ENCODE data around the gene DUSP23. TPM values are rescaled to one million over a fixed set of nuclear protein-coding genes. Genes with fewer than 3 reads are reported as not detected.

Gene DUSP23
- total RNA-seq, 4 donors from 2014 or later: 66.8 to 103 (median 74.2) TPM

GRCh38 chr1:159749630-159750029, 31.1 kb upstream of the DUSP23 start:
- Histone ChIP-seq H3K36me3 (no peaks in the 10 kb centered on the region), H3K4me3 (no peak overlapping the region), H3K27ac (no peak overlapping the region), H3K27me3 (no peaks in the 10 kb centered on the region), H3K4me1 (peaks cover 0 to 3% (median 0%) of the 10 kb centered on the region in 4 donors), H3K9me3 (no peaks in the 10 kb centered on the region)
- TF ChIP-seq, protein P1, sequence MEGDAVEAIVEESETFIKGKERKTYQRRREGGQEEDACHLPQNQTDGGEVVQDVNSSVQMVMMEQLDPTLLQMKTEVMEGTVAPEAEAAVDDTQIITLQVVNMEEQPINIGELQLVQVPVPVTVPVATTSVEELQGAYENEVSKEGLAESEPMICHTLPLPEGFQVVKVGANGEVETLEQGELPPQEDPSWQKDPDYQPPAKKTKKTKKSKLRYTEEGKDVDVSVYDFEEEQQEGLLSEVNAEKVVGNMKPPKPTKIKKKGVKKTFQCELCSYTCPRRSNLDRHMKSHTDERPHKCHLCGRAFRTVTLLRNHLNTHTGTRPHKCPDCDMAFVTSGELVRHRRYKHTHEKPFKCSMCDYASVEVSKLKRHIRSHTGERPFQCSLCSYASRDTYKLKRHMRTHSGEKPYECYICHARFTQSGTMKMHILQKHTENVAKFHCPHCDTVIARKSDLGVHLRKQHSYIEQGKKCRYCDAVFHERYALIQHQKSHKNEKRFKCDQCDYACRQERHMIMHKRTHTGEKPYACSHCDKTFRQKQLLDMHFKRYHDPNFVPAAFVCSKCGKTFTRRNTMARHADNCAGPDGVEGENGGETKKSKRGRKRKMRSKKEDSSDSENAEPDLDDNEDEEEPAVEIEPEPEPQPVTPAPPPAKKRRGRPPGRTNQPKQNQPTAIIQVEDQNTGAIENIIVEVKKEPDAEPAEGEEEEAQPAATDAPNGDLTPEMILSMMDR (IDR thresholded peaks at IDR 0.05): no peak
- TF ChIP-seq POLR2A (IDR thresholded peaks at IDR 0.05): no peak
- DNase-seq: no peak

DNA sequence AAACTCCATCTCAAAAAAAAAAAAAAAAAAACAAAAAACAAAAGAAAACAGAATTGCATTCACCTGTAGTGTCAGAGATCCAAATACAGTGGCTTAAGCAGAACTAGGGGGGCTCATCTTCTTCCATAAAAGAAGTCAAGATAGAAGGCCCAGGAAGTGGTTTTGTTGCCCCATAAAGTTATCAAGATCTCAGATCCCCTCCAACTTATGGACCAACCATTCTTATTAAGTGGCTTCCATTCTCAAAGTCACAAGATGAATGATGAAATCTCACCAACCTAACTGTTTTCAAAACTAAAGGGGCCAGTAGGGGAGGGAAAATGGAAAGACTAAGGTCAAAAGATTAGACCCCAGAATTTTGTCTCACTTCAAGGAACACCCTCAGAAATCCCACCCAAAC, 30.1 kb upstream of the DUSP23 start:
- no peak overlapping the region for H3K4me3 ChIP-seq

DNA sequence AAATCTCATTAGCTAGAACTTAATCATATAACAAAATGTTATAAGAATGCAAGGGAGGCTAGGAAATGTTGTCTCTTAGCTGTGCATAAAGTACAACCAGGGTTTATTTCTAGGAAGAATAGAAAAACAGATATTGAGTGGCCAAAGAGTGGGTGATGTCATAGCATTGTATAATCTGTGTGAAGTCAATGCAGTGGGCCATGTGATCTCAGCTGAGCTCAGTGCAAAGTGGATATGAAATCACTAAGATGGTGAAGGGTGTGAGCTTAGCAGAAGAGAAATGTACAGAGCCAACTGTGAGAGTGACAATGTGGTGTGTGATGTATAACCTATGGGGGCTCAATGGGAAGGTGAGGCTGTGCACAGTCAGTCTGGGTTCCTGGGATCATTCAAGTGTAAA, 29.7 kb upstream of the DUSP23 start:
- Histone ChIP-seq H3K4me1 (peaks cover 0 to 3% (median 0%) of the 10 kb centered on the region in 4 donors), H3K27me3 (no peaks in the 10 kb centered on the region), H3K4me3 (no peak overlapping the region), H3K27ac (no peak overlapping the region), H3K36me3 (no peaks in the 10 kb centered on the region), H3K9me3 (no peaks in the 10 kb centered on the region)
- TF ChIP-seq POLR2A (IDR thresholded peaks at IDR 0.05): no peak
- TF ChIP-seq, protein P1 (IDR thresholded peaks at IDR 0.05): no peak
- DNase-seq: no peak

More for the DNA sequence above, 30.1 kb upstream of the DUSP23 start:
- no peak for TF ChIP-seq POLR2A (IDR thresholded peaks at IDR 0.05)
- TF ChIP-seq, protein P1 (IDR thresholded peaks at IDR 0.05): no peak
- Histone ChIP-seq H3K27ac (no peak overlapping the region), H3K9me3 (no peaks in the 10 kb centered on the region), H3K36me3 (no peaks in the 10 kb centered on the region), H3K27me3 (no peaks in the 10 kb centered on the region), H3K4me1 (peaks cover 0 to 3% (median 0%) of the 10 kb centered on the region in 4 donors)
- no peak for DNase-seq

- Histone ChIP-seq H3K27me3 (no peaks in the 10 kb centered on the region), H3K27ac (peak overlapping the region in 1 of 4 donors; percentile 10), H3K9me3 (no peaks in the 10 kb centered on the region), H3K4me3 (no peak overlapping the region), H3K36me3 (no peaks in the 10 kb centered on the region), H3K4me1 (peaks cover 0 to 3% (median 0%) of the 10 kb centered on the region in 4 donors)
- TF ChIP-seq POLR2A (IDR thresholded peaks at IDR 0.05): no peak
- TF ChIP-seq, protein P1 (IDR thresholded peaks at IDR 0.05): no peak
- DNase-seq: peak in 2 of 3 donors; percentile 17 to 77
Observed at GRCh38 chr1:159752135-159752580, 28.6 kb upstream of the DUSP23 start.

GRCh38 chr1:159753386-159753785, 27.4 kb upstream of the DUSP23 start:
- no peaks in the 10 kb centered on the region for H3K36me3 ChIP-seq
- no peak overlapping the region for H3K4me3 ChIP-seq
- no peaks in the 10 kb centered on the region for H3K9me3 ChIP-seq
- H3K27ac ChIP-seq: peak overlapping the region in 3 of 4 donors; percentile 19 to 45 (median 33)
- DNase-seq: peak in 1 of 3 donors; percentile 50
- H3K4me1 ChIP-seq: peaks cover 0 to 3% (median 0%) of the 10 kb centered on the region in 4 donors
- TF ChIP-seq, protein P1 (IDR thresholded peaks at IDR 0.05): no peak
- no peak for TF ChIP-seq POLR2A (IDR thresholded peaks at IDR 0.05)
- no peaks in the 10 kb centered on the region for H3K27me3 ChIP-seq

All from Peyer's patch (tissue), 4 donors.